ENCODE data around the gene WARS2.

DNA sequence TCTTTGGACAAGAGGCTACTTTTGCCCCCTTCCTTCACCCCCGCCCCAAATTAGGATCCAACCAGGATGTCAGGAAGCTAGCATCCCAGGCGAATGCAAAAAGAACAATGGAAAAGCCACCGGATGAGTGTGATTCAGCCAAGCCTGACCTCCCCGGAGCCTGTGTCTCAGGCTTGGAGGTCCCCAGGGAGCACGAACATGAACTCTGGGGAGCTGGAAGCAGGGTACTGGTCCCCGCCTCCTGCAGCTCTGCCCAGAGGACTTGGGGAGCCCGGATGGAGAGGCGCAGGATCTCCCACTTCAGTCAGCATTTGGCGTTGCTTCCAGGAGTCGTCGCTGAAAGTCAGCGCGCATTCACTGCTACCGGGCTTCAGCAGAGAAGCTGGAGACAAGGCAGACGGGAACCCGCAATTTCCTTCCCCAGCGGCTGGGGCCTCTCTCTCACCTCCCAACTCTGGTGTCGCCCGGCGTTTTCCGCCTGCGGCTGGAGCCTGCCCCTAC lies 150.5 kb downstream of the WARS2 start:
- TF ChIP-seq CTCF (IDR thresholded peaks at IDR 0.05) (no peak), ZFX (IDR thresholded peaks at IDR 0.05; ENCODE audit: borderline replicate concordance) (no peak)
